HG02981 (cell line): ENCODE measurements around the gene HIVEP3.

ENCODE experiments used
- ATAC-seq: cut with Tn5 transposase; IDR thresholded peaks from one replicate; pipeline ENCODE4 v1.9.1; 2021; ENCODE audit warnings: mild to moderate bottlenecking, moderate library complexity; ENCODE audit not compliant: unreplicated experiment

HIVEP3 gene

DNA sequence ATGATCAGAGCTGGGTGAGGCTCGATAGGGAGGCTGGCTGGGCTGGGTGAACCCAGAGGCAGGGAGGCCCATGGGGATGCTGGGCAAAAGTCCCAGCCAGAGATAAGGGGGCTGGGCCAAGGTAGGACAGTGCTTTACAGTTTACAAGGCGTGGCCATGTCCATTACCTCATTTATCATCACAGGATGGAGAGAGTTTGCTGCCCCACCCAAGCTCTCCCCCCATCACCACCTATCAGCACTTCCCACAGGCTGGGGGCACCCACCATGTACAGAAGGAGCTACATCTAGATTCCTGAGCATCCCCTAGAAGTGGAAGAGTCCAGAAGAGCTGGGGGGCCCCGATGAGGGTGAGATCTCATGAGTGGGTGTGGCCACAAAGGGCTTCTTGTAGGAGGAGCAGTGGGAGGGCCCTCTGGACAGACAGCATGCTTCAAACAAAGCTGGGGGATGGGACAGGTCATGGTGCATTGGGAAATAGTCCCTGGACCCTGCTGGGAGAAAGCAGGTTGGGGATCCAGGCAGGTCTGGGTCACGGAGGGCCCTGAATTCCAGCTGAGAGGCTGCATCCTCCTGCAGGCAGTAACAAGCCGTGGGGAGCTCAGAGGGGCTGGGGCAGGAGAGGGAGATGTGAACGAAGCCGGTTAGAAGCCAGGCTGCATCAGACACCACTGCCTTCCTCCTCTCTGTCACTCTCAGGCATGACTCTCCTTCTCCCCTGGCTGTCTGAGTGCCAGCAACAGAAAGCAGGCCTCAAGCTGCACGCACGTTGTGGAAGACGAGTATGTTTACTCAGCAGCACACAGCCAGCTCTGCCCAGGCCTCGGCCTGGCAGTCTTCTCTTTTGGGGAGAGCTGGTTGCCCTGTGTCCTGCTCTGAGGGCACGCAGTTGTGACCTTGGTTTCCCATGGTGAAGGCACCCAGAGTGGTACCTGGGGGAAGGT, 202.3 kb downstream of the HIVEP3 start:
- ATAC-seq, result no peak

DNA sequence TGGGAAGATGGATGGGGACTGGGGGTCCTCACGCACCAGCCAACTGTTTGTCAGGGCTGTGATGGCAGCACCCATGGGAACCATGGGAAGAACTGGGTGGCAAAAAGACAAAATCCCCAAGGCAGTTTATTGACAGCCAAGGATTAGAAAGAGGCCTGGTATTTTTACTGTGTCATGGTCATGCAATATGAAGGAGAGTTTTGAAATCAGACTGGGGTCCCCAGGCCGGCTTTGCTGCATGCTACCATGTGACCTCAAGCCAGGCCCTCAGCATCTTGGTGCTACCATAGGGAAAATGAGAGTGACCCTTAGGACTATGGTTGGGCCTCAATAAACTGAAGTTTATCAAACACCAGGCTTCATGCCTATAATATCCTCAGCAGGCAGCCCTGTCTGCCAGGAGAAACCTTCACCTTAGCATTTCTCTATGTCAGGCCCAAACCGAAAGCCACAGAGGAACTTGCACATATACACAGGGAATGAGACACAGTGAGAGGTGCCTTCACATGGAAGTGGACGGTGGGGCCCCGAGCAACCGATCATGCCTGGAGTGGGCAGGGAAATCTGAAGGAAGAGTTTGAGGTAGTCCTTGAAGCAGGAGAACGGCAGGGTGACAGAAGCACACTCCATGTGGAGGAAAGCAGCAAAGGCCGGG, 203.2 kb downstream of the HIVEP3 start:
- no peak for ATAC-seq

DNA sequence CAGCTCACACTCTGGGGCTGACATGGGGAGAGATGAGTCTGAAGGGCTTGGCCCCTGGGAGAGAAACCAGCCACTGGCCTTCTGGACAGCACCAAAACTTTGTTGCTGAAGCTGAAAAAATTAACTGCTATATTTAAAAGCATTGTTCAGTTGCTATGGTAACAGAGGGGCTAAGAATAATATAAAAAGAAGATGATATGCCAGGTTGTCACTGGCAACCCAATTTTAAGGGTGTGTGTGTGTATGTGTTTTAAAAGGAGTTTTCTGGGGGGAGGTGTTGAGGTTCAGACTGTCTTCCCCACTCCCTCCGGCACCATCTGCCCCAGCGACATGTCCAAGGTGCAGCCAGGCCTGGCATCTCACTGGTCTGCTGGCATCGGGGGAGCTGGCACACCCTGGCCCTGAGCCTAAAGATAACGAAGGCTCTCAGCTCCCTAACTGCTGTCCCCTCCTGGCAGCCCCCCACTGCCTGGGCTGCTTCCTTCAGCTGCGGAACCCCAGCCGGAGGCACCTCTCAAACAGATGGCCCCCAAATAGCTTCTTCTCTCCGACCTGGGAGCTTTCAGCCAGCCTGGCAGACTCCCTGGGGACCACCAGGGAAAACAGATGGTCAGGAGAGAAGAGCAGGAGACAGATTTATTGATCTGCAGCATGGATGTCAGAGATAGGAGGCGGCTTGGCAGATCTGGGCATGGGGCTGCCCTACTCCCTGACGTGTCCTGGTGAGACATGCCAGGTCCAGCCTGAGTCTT, 203.9 kb downstream of the HIVEP3 start:
- no peak for ATAC-seq

DNA sequence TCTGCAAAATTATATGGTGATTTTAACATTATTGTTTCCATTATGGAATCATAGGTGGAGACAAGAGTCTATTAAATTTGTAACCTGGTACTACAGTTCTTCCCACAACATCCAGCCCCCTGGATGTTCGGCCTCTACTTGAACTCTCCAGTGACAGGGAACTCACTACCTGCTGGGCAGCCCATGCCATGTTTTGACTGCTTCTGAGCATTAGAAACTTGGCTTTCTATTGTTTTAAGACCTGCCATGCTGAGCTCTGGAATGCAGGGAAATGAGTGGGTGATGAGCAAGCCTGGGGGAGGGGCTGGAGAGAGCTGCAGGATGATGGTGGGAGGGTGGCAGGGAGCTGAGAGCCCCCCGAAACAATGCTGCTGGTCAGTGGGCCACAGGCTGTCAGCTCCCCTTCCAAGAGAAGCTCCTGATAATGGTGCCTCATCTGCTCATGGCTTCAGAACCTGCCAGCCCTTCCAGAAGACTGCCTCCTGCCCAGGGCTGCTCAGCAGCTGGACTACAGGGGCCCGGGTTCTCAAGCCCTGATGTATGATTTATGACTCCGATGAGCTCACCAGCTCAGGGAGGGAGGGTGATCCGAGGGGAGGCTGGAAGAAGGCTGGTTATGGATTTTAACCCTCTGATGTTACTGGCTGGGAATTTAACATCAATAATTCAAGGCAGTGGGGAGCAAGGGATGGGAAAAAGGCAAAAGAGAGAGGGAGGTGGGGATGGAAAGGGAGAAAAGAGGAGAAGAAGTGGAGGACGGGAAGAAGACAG, 205.0 kb downstream of the HIVEP3 start:
- ATAC-seq, result no peak

DNA sequence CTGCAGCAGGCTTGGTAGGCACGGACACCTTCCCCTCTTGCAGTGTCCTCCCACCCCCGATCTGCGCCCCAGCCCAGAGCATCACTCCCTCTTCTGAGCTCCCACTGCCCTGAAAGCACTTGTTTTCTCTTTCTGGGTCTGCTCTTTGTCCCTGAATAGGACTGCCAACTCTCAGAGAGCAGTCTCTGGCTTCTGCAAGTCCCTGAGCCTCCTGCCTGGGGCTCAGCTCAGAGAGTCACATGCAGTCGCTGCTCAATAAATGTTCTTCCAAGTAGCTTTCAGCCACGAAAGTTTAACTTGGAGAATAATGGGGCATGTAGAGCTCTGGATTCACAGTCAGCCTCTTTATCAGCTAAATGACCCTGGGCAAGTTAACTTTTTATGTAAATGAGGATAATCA, 205.6 kb downstream of the HIVEP3 start:
- no peak for ATAC-seq

DNA sequence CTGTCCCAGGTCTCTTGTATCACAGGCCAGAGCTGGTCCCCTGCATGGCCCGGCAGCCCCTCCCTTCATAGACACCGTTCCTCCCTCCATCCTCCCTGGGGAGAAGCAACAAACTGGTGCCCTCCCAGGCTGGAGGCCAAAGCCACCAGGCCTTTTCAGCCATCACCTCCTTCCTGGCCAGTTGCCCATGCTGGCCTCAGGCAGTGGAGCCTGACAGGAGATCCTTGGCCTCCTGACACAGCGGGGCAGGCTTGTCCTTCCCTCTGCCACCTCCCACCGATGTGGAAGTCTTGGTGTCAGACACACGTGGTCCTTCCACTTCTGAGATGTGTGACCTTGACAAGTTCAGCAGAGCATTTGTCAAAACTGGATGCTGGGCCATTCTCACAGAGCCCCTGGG, 206.0 kb downstream of the HIVEP3 start:
- ATAC-seq, result no peak

DNA sequence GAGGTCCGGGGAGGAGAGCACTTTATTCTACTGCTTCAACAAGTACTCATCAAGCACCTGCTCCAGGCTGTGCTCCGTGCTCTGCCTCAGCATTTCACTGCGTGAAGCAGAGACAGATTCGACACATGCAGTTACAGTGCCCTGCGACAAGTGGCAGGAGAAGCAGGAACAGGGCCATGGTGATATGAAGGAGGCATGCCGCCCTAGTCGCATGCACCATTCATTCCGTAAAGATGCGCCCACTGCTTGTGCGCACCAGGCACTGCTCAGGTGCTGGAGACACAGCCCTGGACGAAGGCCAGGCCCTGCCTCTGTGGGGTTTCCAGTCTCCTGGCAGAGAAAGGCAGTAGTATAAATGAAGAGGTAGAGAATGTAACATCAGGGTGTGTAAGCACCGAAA, 206.6 kb downstream of the HIVEP3 start:
- no peak for ATAC-seq

DNA sequence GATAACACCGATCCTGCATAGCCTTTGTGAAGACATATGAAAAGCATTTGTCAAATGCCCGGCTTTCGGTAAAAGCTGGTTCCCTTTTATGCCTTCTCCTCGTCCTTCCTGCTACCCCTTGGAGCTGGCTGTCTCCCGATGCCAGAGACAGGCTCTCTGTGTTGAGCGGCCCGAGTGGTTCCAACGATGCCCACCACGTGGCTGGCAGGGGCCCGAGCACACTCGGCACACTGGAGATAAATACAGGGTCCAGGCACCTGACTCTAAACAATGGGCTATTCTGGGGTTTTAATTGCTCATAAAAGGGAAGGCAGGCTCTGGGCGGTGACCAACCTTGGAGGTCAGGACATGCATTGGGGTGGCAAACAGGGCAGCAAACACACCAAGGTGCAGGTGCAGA, 207.1 kb downstream of the HIVEP3 start:
- ATAC-seq, result no peak

DNA sequence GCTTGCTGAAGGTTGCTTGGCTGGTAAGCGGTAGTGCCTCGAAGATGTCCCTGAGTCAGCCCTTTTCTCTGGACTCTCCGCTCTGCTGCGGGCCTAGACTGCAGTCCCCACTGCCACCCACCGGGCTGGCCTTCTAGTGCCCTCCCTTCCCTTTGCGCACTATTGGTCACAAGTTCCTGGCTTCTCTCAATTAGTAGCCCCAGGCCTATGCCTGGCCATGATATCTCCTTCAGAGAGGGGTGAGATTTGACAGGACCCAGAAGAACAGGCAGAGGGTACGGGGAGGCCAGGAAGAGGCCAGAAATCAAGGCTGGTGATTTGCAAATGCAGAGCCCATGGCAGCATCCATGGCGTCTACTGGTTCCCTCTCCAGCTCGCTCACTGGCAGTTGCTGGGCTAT, 207.7 kb downstream of the HIVEP3 start:
- ATAC-seq, result no peak

DNA sequence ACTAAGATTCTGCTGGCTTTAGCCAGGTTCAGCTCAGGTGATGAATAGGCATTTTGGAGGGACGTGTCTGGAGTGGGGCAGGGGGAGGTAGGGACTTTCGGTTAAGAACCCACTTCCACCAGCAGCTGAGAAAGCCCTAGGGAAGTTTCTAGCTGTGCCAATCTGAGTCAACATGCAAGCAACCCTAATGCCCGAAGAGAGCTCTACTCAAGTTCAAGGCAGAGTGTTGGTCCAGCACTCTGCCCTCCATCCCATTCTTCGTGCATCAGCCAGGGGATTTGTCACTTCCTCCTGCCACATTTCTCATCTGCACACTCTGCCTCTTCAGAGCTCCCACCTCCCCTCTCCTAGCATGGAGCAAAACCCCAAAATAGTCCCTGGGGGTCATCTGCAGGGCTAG, 208.8 kb downstream of the HIVEP3 start:
- no peak for ATAC-seq

DNA sequence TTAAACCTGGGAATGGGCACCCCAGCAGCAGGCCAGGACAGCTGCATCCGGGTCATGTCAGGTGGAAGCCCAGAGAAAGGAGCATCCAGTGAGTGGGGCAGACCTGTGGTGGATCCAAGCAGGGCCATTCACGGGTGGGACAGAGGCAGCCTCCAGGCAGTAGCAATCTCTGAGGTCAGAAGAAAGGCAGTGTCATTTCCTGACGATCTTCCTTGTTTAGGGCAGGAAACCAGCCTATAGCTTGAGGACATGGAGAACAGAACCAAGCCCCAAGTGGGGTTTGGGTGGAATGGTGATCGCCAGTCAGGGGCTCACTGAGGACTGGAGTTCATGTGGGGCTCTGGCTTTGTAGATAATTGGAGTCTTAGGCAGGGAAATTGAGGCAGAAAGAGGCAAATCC, 209.4 kb downstream of the HIVEP3 start:
- ATAC-seq, result no peak

DNA sequence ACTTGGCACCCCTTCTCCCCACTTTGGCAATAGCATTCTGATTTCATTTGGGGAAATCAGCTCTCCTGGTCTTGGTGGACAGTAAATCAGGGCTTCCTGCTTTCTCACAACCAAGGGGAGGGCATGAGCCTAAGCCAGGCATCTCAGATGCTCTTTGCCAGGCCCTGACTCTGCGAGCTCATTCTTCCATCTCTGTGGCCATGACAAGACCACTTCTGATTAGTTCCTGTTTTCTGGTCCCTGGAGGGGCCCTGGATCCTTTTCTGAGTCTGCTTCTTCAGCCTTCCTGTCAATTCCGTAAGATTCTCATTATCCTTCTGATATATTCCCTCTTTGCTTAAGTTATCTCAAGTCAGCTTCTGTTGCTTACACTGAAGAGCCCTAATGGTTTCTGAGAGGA, 210.4 kb downstream of the HIVEP3 start:
- no peak for ATAC-seq

DNA sequence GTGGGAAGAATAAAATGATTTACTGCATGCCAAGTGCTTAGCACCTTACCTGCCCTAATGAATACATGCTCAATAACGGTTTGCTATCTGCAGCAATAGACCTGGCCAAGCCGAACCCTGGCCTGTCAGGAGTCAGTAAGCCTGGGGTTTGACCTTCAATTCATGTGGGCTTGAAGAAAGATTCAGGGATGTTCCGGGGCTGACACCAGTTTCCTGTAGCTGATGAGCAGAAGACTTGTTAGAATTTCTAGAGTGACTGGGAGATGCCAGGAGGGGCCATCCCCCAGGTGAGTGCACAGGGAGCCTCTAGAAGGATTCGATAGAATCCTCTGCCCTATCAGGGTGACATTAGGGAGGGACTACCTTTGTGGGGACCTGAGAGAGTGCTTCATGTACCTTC, 210.9 kb downstream of the HIVEP3 start:
- ATAC-seq, result no peak

DNA sequence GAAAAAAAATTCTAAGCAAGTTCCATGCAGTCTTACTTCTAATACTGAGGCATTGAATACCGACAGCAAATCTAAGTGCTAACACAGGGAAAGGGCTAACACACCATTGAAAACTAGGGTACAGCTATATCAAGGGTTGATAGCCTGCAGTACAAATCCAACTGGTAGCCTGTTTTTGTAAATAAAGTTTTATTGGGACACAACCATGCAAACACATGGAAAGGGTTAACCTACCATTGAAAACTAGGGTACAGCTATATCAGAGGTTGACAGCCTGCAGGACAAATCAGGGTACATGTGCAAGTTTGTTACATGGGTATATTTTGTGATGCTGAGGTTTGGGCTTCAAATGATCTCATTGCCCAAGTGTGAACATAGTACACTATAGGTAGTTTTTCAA, 212.9 kb downstream of the HIVEP3 start:
- no peak for ATAC-seq

DNA sequence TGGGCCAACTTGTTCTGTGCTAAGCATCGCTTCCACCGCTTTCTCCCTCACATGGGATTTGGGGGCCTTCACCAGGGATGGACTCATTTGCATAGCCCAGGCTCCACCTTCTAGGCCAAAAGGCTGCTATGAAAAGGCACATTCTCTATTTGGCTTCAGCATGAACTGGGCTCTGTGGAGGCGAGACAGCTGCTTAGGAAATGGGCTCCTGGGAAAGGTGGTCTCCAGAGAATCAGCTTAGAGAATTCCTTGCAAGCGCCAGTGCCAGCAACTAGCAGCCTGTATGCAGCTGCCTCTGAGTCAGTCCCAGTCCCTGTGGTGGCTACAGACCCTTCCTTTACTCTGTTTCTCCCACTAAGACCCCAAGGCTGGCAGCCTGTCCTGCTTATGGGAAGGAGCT, 214.5 kb downstream of the HIVEP3 start:
- no peak for ATAC-seq

DNA sequence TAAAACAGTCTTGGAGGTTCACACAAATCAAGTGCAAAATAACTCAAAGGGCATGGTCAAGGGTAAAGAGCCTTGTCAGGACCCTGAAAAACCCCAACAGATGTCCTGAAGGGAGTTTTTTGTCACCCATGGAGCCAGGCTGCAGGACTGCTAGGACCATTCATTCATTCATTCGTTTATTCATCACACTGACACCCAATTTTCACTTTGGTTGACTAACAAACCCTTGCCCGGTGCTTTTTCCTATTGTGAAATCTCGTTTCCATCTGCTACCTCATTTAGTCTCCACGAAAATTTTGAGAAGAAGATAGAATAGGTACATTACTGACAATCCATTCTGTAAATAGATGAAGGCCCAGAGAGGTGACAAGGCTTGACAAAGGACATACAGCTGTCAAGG, 216.0 kb downstream of the HIVEP3 start:
- no peak for ATAC-seq

DNA sequence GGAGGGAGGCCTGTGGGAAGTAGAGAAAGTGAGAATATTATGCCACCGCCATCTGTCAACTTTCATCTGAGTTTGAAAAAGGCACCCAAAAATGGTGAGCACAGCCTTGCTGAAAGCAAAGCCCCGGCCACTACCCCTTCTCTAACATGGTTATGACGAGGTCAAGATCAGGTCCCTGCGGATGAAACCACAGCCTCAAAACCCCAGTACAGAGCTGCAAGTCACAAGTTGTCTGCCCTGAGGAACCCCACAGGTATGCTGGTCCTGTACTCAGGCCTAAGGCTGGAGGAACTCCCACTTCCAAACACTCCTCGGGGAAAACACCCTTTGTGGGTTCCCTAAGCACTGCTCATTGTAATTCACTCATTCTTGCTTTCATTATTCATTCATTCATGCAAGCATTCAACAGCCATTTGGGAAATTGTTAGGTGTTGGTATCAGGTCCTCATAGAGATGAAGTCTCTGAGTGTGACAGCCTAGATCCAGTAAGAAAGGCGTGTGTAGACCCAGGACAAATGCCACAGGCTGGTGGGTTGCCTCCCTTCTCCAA, 217.7 kb downstream of the HIVEP3 start:
- ATAC-seq, result no peak

DNA sequence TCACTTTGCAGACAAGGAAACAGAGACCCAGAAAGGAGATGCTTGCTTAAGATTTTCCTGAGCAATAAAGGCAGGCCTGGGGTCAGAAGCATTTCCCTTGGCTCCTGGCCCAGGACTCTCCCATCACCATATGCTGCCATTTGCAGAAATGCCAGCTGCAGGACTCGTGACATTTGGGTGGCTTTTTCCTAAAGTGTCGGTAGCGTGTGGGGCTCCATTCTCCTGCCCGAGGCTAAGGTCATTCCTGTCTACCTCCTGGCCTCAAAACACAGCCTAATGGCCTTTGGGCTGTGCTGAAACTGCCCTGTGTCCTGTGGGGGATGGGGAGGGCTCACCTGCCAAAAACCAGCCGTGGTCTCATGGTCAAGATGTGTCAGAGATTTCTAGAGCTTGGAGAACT, 218.1 kb downstream of the HIVEP3 start:
- ATAC-seq, result no peak

DNA sequence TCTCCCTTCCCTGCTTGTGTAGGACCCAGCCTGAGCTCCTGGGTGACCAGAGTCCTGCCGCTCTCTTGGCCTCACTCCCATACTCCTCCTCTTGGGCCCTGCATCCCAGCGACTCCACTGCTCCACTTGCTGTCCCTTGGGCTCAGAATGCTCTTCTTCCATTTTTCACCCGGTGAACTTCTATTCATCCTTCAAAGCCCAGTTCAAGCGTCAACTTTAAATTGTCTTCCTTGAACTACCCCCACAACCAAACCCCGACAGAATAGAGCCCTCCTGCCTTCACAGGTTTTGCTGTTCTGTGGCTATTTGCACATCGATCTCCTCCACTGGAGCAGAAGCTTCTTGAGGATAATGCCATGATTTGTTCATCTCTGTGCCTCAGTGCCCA, 218.9 kb downstream of the HIVEP3 start:
- ATAC-seq, result no peak

DNA sequence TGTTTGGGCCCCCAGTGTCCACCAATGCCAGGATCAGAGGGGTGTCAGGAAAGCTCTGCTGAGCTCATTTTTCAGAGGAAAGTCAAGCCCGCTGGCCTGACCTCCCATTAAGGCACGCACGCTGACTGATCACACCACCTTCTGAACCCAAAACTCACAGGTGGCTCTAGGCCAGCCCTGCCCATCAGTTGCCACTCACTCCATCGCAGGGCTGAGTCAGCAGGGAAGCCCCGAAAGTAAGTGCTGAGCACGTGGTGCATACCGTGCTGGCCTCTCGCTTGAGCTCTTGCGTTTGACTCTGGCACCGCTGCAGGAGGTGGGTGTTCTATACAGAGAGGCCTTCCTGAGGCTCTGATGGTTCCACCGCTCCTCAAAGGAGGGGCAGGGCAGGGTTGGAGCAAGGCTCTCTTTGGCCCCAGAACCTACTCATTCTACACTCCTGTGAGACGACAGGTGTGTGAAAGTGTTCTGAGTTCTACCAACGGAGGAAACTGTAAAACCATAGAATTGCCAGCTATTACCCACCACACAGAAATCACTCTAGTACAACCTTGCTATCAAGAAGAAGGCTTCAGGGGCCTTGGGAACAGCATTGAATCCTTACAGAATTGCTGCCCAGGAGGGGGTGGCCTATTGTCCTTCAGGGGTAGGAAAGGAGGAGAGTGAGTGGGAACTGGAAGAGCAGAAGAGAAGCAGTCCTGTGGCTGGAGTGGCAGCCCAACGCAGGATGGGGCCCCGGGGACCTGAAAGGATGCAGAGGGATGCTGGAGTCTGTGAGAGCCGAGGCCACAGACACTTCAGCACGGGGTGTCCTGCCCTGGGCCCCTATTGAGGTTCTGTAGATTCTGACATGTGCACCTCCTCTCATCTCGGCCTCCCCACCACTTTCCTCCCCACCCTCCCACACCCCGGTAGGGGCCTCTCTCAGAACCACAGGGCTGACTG, 219.5 kb downstream of the HIVEP3 start:
- ATAC-seq, result peak; percentile 55
